Calu3 (cell line): ENCODE results near the gene EXD3. TPM values are rescaled to one million over a fixed set of nuclear protein-coding genes. Genes with fewer than 3 reads are reported as not detected.

ENCODE experiments used
- BruUV-seq: library from RNA; stranded (reverse); fragments of 400-500 nt; replicated peaks from 2 replicates; lab custom pipeline; 2021; lab: Mats Ljungman, UMichigan
- CTCF ChIA-PET: fragments of 300-600 bp; sonication (Branson Sonifier 250); formaldehyde crosslinking; loops from one replicate; lab custom pipeline; 2022; ENCODE audit warnings: antibody characterized with exemption; lab: Charles Lee
- DNase-seq: peaks from one replicate; pipeline ENCODE4 v3.0.0; 2022
- H3K27ac Mint-ChIP-seq: one replicate; pipeline ENCODE4 v1.8.0; 2022; ENCODE audit warnings: mixed read lengths; ENCODE audit not compliant: unreplicated experiment
- H3K27me3 Mint-ChIP-seq: one replicate; pipeline ENCODE4 v1.8.0; 2022; ENCODE audit warnings: mixed read lengths; ENCODE audit not compliant: unreplicated experiment
- H3K36me3 Mint-ChIP-seq: one replicate; pipeline ENCODE4 v1.8.0; 2022; ENCODE audit warnings: mild to moderate bottlenecking, moderate library complexity, mixed read lengths; ENCODE audit not compliant: insufficient read depth, unreplicated experiment
- H3K4me1 Mint-ChIP-seq: one replicate; pipeline ENCODE4 v1.8.0; 2022; ENCODE audit warnings: mild to moderate bottlenecking, low read depth, mixed read lengths; ENCODE audit not compliant: unreplicated experiment
- H3K4me3 Mint-ChIP-seq: one replicate; pipeline ENCODE4 v1.8.0; 2022; ENCODE audit warnings: mild to moderate bottlenecking, low read depth, moderate library complexity, mixed read lengths; ENCODE audit not compliant: unreplicated experiment
- H3K9me3 Mint-ChIP-seq: one replicate; pipeline ENCODE4 v1.8.0; 2022; ENCODE audit warnings: low read depth, mixed read lengths; ENCODE audit not compliant: unreplicated experiment
- intact Hi-C: fragments of 100-400 bp; cut with micrococcal nuclease; formaldehyde crosslinking; loops from one replicate; pipeline ENCODE4 v1.10.0; 2022; ENCODE audit not compliant: unreplicated experiment
- total RNA-seq: library from RNA; stranded (reverse); gene quantifications from 2 replicates; pipeline ENCODE4 v1.2.3, GENCODE V29; 2022
- TF ChIP-seq, protein P1 (sequence below): fragments of 200-600 bp; IDR thresholded peaks from one replicate; pipeline ENCODE4 v1.8.0; 2022; ENCODE audit warnings: antibody characterized with exemption; ENCODE audit not compliant: unreplicated experiment

EXD3 gene
- total RNA-seq, 1 experiment from 2014 or later, result 13.2 TPM

DNA sequence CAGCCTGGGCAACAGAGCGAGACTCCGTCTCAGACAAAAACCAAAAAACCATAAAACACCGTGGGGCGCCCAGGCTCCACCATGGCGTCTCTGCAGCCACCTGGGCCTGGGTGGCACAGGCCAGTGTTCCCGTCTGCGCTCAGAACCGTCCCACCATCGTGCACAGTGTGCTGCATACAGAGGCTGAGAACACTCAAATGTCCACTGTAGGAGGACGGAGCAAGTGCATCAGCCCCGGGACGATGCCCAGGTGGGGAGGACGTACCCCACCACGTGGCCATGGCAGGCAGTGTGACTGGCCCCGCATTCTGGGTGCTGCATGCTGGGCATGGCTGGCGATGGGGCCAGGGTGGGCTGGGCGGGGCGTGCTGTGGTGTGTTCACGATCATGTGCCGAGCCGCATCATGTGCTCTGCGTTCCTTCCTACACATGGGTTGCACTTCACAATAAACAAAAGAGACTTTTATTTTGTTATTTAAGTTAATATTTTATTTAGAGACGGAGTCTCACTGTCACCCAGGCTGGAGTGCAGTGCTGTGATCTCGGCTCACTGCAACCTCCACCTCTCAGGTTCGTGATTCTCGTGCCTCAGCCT lies 37.8 kb downstream of the EXD3 start:
- BruUV-seq, result no TSS peak
- no peak for DNase-seq
- Mint-ChIP-seq H3K4me1 (no peaks in the 10 kb centered on the region), H3K36me3 (peaks cover 13% of the 10 kb centered on the region), H3K27me3 (no peaks in the 10 kb centered on the region), H3K9me3 (no peaks in the 10 kb centered on the region), H3K27ac (no peak overlapping the region), H3K4me3 (no peak overlapping the region)
- TF ChIP-seq, protein P1, sequence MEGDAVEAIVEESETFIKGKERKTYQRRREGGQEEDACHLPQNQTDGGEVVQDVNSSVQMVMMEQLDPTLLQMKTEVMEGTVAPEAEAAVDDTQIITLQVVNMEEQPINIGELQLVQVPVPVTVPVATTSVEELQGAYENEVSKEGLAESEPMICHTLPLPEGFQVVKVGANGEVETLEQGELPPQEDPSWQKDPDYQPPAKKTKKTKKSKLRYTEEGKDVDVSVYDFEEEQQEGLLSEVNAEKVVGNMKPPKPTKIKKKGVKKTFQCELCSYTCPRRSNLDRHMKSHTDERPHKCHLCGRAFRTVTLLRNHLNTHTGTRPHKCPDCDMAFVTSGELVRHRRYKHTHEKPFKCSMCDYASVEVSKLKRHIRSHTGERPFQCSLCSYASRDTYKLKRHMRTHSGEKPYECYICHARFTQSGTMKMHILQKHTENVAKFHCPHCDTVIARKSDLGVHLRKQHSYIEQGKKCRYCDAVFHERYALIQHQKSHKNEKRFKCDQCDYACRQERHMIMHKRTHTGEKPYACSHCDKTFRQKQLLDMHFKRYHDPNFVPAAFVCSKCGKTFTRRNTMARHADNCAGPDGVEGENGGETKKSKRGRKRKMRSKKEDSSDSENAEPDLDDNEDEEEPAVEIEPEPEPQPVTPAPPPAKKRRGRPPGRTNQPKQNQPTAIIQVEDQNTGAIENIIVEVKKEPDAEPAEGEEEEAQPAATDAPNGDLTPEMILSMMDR, result no peak
- CTCF ChIA-PET, result no interaction called here
- intact Hi-C loops, result no loop called here

DNA sequence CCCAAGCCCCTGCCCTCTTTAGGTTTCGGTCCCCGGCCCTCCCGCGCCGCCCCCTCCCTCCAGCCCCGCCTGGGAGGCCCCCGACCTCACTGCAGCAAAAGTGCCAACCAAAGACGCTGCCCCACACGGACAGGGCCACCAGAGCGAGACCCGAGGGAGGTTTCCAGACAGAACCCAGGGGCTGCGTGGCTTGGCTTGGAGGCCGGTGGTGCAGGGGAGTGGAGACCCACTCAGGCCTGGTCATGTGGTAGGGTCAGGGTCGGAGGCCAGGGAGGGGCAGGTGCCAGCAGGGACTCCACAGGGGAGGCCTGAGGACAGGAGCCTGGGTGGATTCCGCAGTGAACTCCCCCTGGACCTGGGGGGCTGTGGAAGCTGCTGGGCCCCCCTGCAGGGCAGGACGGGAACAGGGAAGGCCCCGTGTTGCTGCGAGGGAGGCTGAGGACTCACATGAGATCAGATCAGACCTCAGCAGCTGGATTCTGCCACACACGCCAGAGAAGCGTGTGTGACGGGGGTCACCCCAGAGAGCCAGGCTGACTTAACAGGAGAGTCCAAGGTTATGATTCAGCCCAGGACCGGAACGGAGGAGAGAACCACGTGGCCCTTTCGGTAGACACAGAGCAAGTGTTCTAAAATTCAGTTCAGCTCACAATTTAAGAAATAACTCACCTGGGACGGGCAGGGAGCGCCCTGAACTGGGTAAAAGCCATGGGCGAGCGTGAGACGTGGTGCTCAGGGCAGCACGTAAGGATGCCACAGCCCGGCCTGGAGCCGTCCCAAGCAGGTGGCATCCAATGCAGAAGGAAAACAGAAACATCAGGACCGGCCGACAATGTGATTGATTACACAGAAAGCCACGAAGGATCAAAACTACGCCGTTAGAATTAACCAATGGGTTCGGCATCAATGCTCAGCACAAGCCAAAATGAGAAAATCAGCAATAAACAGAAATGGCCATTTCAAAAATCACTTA lies 38.9 kb downstream of the EXD3 start:
- CTCF ChIA-PET, result no interaction called here
- Mint-ChIP-seq H3K27me3 (no peaks in the 10 kb centered on the region), H3K4me3 (no peak overlapping the region), H3K9me3 (no peaks in the 10 kb centered on the region), H3K4me1 (no peaks in the 10 kb centered on the region), H3K36me3 (peaks cover 13% of the 10 kb centered on the region), H3K27ac (no peak overlapping the region)
- intact Hi-C loops, result no loop called here
- no TSS peak for BruUV-seq
- no peak for DNase-seq
- TF ChIP-seq, protein P1, result no peak

DNA sequence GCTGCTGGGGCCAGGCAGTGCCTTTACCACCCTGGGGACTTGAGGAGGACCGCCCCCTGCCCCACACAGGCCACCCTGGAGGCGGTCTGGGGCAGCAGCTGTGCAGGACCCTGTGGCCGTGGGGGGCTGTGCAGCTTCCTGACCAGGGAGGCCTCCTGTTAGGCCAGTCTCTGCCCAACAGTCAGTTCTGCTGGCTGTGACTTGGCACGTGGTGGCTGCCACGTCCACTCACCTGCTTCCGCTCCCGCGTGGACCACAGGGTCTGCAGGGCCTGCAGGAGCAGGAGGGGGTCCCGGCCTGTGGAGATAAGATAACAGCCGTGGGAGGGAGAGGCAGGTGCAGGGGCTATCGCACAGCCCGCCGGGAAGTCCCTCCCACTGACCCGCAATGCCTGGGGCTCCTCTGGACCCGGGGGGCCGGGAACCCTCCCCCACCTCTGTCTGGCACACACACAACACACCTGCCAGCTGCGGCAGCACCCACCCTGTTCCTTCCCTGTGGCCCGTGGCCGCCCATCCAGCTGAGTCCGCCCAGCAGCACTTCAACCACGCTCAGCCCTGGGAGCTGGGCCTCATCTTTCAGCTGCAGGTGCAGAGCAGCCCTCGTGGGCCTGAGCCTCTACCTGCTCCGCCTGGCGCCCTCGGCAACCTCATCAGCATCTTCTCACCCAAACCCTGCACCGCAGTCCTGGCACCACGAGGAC lies 39.7 kb downstream of the EXD3 start:
- CTCF ChIA-PET, result interaction anchor here (0.5 kb wide), 1 partner anchor 96 kb away, joined by 3 read pairs; no protein-coding TSS in a partner anchor
- TF ChIP-seq, protein P1, result no peak
- no peak for DNase-seq

DNA sequence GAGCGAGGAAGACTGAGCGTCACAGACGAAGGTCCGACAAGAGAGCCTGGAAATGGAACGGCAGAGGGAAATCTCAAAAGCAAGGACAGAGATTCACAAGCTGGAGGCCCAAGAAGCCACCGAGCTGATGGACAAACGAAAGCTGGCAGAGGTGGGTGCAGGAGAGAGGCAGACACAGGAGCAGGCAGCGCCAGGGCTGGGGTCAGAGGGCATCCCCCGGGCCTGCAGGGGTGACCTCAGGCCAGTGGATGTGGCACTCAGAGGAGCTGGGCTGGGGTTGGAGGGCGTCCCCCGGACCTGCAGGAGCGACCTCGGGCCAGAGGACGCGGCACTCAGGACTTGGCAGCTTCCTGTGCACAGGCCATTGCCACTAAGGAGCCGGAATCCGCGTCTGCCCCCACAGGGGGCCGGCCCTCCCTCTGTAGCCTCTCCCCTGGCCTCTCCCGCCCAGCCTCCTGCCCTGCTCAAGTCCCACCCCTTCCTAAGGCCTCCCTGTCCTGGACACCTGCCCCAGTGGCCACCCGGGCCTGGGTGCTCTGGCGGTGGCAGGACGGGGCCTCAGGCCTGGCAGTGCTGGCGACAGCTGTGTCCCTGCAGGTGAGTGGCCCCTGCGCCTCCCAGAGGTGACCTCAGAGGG lies 40.4 kb downstream of the EXD3 start:
- TF ChIP-seq, protein P1, result no peak
- CTCF ChIA-PET, result interaction anchor here (0.5 kb wide), 1 partner anchor 96 kb away, joined by 3 read pairs; no protein-coding TSS in a partner anchor
- Mint-ChIP-seq H3K4me1 (no peaks in the 10 kb centered on the region), H3K9me3 (no peaks in the 10 kb centered on the region), H3K4me3 (no peak overlapping the region), H3K36me3 (peaks cover 18% of the 10 kb centered on the region), H3K27ac (no peak overlapping the region), H3K27me3 (no peaks in the 10 kb centered on the region)
- no peak for DNase-seq
- intact Hi-C loops, result no loop called here
- BruUV-seq, result no TSS peak

More for the DNA sequence above, 39.7 kb downstream of the EXD3 start:
- no peaks in the 10 kb centered on the region for H3K27me3 Mint-ChIP-seq
- no peak overlapping the region for H3K27ac Mint-ChIP-seq
- intact Hi-C loops, result no loop called here
- H3K9me3 Mint-ChIP-seq, result no peaks in the 10 kb centered on the region
- peaks cover 18% of the 10 kb centered on the region for H3K36me3 Mint-ChIP-seq
- no TSS peak for BruUV-seq
- H3K4me1 Mint-ChIP-seq, result no peaks in the 10 kb centered on the region
- no peak overlapping the region for H3K4me3 Mint-ChIP-seq
